GM19328 (cell line): ENCODE results near the gene PPP2R2B.
"Not testable (repeated sequence)": the region's sequence is repeated elsewhere in the genome, so short reads cannot be mapped to it uniquely, and the experiment has no call there.

Experiments used
- ATAC-seq: cut with Tn5 transposase; IDR thresholded peaks from one replicate; pipeline ENCODE4 v1.9.1; 2021; ENCODE audit warnings: mild to moderate bottlenecking, moderate library complexity; ENCODE audit not compliant: unreplicated experiment

PPP2R2B gene

DNA sequence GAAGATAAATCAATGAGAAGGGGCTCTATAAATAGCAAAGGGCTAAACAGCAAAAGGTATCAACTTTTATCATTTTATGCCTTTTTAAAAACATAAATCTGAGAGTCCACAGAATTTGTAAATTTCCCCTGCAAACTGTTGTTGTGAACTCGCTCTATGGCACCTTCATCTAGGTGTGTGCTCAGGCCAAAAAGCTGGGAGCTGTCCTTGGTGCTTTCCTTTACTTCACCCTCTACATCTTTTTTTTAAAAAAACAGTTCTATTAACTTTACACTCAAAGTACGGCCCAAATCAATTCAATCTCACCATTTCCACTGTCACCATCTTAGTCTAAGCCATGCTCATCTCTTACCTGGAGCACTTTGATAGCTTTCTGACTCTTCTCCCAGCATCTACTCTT lies 254.4 kb downstream of the PPP2R2B start:
- no peak for ATAC-seq

DNA sequence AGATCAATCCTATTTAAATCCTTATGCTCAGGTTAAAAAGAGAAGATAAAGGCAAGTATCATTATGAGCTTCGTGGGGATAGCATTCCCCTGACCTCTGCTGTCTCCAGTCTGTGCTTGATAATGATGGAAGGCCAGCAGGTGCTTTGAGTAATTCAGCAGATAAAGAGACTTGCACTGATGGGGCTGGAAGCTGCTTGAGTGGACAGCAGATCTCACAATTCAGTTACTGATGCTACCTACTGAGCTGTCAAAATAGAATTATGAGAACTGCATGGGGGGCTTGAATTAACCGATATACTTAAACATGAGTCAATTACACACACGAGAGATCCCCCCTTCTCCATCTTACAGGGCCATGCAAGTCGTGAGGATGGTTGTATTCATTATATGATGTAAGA lies 254.9 kb downstream of the PPP2R2B start:
- no peak for ATAC-seq

DNA sequence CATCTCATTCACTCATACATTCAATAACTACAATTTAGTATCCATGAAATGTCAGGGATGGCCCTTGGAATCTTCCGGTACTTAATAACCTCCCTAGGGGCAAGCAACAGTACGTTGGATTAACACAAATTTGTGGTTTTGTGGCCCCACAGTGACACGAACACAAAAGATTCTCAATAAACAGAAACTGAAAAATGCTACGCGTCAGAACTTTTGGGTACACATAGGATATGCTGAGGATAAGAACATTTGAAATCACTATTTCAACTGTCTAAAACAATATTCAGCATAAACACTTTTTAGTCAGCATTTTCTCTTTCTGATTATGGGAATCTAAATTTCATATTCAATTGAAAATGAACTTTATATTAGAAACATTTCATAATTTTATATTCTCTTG lies 255.5 kb downstream of the PPP2R2B start:
- ATAC-seq, result no peak

- no peak for ATAC-seq
Observed at GRCh38 chr5:146622391-146622790, 256.2 kb downstream of the PPP2R2B start.

- ATAC-seq, result no peak
Observed at GRCh38 chr5:146620669-146621051, 257.9 kb downstream of the PPP2R2B start.

DNA sequence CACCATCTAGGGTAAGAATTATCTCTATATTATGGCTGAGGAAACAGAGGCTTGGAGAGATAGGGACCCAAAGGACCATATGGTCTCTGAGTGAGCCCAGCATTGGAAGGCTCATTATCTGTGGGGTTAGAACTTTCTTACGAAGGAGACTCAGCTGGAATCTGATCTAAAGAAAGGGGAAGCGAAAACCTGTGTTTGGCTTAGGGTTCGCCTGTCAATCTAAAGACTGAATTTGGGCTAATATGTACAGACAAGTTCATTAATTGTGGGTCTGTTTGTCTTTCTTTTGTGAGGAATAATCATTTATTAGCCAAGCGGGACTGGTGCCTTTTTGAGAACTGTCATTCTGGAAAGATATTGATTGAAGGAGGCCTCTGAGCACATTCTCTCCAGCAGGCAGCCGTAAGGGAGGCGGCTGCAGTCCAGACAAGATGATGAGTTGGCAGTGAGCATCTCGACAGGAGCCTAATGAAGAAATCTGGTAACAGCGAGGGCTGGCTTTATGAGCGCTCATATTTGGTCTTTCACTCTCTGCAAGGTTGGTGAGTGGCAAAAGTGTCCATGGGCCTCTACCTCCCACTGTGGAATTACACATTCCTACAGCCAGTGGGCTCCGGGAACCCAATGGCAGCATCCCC lies 258.4 kb downstream of the PPP2R2B start:
- ATAC-seq, result no peak

DNA sequence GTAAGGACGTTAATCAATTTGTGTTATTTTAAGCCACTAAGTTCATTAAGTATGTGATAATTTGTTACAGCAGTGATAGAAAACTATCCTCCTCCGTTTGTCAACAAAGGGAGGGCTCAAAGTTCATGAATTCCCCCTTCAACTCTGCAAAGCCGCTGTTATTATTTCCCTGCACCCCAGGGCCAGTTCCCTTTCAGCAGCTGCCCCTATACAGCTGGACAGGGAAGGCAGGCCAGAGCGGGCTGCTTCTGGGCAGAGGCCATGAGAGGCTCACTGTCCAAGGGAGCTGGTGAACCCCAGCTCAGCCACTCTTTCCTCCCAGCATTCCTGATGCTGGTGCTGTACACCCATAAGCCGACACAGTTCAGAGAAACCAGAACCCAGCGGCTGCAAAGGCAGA lies 260.1 kb downstream of the PPP2R2B start:
- no peak for ATAC-seq

DNA sequence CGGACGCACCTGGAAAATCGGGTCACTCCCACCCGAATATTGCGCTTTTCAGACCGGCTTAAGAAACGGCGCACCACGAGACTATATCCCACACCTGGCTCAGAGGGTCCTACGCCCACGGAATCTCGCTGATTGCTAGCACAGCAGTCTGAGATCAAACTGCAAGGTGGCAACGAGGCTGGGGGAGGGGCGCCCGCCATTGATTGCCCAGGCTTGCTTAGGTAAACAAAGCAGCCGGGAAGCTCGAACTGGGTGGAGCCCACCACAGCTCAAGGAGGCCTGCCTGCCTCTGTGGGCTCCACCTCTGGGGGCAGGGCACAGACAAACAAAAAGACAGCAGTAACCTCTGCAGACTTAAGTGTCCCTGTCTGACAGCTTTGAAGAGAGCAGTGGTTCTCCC lies 268.8 kb downstream of the PPP2R2B start:
- ATAC-seq, result not testable (repeated sequence)

GRCh38 chr5:146607659-146608332 lies 270.8 kb downstream of the PPP2R2B start:
- ATAC-seq, result no peak

GRCh38 chr5:146606893-146607292 lies 271.7 kb downstream of the PPP2R2B start:
- ATAC-seq, result no peak

DNA sequence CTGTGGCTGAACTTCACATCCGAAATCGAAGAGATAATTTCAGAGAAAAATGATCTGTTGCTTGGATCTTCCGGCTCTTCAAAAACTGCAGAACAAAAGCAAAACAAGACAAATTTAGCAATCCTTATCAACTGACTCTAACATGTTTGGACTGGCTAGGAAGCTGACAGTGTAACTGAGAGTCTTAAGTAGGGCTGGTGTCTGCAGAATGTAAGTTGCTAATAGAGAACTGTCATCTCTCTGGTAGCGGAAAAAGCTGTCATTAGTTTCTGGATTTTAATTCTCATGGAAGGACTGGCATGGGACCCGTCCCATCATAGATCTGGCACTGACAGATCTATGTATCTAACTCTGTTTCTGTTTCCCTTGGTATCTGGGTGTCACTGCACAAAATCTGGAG lies 278.2 kb downstream of the PPP2R2B start:
- ATAC-seq, result no peak

- no peak for ATAC-seq
Observed at GRCh38 chr5:146599261-146599660, 279.3 kb downstream of the PPP2R2B start.

GRCh38 chr5:146595088-146595487 lies 283.5 kb downstream of the PPP2R2B start:
- no peak for ATAC-seq

DNA sequence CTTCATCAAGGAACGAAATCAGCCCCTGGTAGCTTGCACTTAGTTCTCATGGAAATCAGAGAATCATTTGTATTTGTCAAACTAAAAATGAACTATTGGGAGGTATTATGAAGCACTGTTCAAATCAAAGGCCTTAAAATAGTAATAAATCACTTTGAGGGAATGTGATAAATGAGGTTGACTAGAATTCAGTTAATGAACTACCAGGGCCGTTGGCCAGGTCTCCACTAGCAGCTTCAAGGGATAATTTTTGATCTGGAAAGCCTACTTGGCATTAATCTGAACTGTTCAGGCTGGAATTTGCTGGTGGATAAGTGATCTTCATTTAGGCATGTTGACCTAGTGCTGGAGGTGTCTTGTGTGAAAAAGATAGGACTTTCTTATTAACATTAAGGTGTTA lies 286.2 kb downstream of the PPP2R2B start:
- no peak for ATAC-seq

DNA sequence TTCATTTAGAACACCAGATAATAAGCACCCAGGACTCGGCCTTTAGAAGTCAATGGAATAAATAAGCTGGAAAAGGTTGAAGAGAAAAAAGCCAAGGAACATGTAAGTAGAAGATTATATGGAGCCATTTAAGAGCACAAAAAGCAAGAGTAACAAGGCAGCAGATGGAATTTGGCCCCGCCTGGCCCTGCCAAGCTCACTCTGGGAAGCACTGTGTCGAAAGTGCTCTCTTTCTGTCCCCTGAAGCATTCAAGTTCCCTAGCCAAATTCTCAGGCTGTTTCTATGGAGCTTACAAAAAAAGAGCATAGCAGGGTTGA lies 289.6 kb downstream of the PPP2R2B start:
- ATAC-seq, result no peak

- no peak for ATAC-seq
Observed at GRCh38 chr5:146588331-146589027, 290.1 kb downstream of the PPP2R2B start.

- ATAC-seq, result no peak
Observed at GRCh38 chr5:146586752-146587151, 291.8 kb downstream of the PPP2R2B start.

GRCh38 chr5:146584750-146585149 lies 293.8 kb downstream of the PPP2R2B start:
- ATAC-seq, result no peak

DNA sequence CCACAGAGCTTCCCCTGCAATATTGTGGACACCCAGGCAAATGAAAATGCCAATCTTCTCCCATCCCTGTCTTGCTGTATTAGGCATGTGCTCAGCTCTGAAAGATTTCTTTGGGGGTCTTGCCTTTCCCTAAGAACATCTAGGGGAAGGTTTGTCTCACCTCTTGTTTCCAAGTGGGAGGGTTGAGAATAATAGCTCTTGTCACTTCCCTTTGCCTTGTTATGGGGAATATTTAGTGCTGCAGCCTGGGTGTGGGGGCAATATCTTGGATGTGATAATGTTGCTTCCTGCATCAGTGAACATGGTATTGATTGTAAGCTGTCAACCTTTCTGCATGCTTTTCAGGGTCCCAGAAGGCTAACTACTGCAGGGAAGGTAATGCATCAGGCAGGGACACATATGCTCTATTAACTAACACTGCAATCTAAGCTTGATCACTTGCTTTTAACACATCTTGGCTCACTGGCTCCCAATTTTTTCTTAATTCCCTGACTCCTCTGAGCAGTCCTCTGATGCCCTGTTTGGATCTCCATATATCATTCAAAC lies 296.4 kb downstream of the PPP2R2B start:
- no peak for ATAC-seq

DNA sequence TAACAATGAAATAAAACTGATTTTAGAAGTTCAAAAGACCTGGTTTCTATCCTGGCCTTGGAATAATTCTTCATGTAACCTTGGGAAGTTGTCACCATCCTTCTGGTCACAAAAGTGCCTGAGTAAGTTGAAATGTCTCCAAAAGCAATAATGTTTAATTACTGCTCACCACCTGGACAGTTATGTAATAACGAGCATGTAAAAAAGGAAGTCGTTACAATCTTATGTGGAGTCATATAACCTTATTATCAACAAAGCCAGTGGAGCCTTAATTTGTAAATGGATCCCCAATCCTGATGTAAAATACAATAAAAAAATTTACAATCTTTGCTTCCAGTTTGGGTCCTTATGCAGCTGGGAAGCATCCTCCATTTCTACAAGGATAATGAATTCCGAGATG lies 298.3 kb downstream of the PPP2R2B start:
- no peak for ATAC-seq

DNA sequence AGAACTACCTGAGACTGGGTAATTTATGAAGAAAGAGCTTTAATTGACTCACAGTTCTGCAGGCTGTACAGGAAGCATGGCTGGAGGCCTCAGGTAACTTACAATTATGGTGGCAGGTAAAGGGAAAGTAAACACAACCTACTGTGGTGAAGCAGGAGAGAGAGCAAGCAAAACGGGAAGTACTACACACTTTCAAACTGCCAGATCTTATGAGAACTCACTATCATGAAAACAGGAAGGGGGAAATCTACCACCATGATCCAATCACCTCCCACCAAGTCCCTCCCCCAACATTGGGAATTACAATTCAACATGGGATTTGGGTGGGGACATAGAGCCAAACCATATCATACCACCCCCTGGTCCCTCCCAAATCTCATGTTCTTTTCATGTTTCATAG lies 303.8 kb downstream of the PPP2R2B start:
- ATAC-seq, result no peak

GRCh38 chr5:146568161-146568560 lies 310.4 kb downstream of the PPP2R2B start:
- ATAC-seq, result no peak
